Ectodermal cell (in vitro differentiated cells): ENCODE data around the gene PEF1.
A peak's percentile ranks its signal among the peaks of the same experiment; 100 is the strongest.

Experiments
- H3K27ac ChIP-seq: 2 replicates; pipeline ENCODE4 v1.7.0; 2013; ENCODE audit warnings: mild to moderate bottlenecking, low read depth, low read length; ENCODE audit not compliant: insufficient read depth, poor library complexity, severe bottlenecking
- H3K27me3 ChIP-seq: 2 replicates; pipeline ENCODE4 v1.7.0; 2013; ENCODE audit warnings: mild to moderate bottlenecking, low read length; ENCODE audit not compliant: insufficient read depth, control insufficient read depth, poor library complexity, severe bottlenecking
- H3K36me3 ChIP-seq: one replicate; pipeline ENCODE4 v1.7.0; 2013; ENCODE audit warnings: low read length; ENCODE audit not compliant: control insufficient read depth, insufficient read depth
- H3K4me1 ChIP-seq: one replicate; pipeline ENCODE4 v1.7.0; 2013; ENCODE audit warnings: low read length; ENCODE audit not compliant: control insufficient read depth, insufficient read depth
- H3K4me3 ChIP-seq: 2 replicates; pipeline ENCODE4 v1.7.0; 2013; ENCODE audit warnings: low read depth, low read length, control low read depth; ENCODE audit not compliant: insufficient read depth
- H3K9me3 ChIP-seq: 2 replicates; pipeline ENCODE4 v1.7.0; 2013; ENCODE audit warnings: mild to moderate bottlenecking, low read length, moderate library complexity; ENCODE audit not compliant: control insufficient read depth
- WGBS, 2 experiments: methylation state at CpG; one replicate each; pipeline ENCODE4 v1.1.7; 2013; ENCODE audit warnings: missing lambda C conversion rate in 2 of 2; 5-methylcytosine and 5-hydroxymethylcytosine counted together

PEF1 gene

GRCh38 chr1:31624731-31625514 lies 19.8 kb downstream of the PEF1 start:
- H3K27ac ChIP-seq: no peak overlapping the region
- H3K4me3 ChIP-seq: no peak overlapping the region
- H3K9me3 ChIP-seq: no peaks in the 10 kb centered on the region
- 94 to 96% methylated on average over 16 of the region's 16 CpGs for WGBS, 2 experiments
- H3K36me3 ChIP-seq: peaks cover 8% of the 10 kb centered on the region
- peaks cover 4% of the 10 kb centered on the region for H3K4me1 ChIP-seq
- no peaks in the 10 kb centered on the region for H3K27me3 ChIP-seq

- H3K4me3 ChIP-seq: no peak overlapping the region
- H3K27ac ChIP-seq: no peak overlapping the region
- no peaks in the 10 kb centered on the region for H3K9me3 ChIP-seq
- 90 to 95% methylated on average over 5 of the region's 5 CpGs for WGBS, 2 experiments
- peaks cover 1% of the 10 kb centered on the region for H3K36me3 ChIP-seq
- no peaks in the 10 kb centered on the region for H3K27me3 ChIP-seq
- peaks cover 4% of the 10 kb centered on the region for H3K4me1 ChIP-seq
Measured at GRCh38 chr1:31624309-31624708, 20.4 kb downstream of the PEF1 start.

GRCh38 chr1:31623365-31623764 lies 21.3 kb downstream of the PEF1 start:
- 93 to 96% methylated on average over 11 to 12 of the region's 12 CpGs for WGBS, 2 experiments
- H3K4me1 ChIP-seq: peaks cover 1% of the 10 kb centered on the region
- H3K27me3 ChIP-seq: peaks cover 7% of the 10 kb centered on the region
- no peaks in the 10 kb centered on the region for H3K36me3 ChIP-seq
- H3K4me3 ChIP-seq: no peak overlapping the region
- H3K9me3 ChIP-seq: no peaks in the 10 kb centered on the region
- H3K27ac ChIP-seq: no peak overlapping the region

GRCh38 chr1:31621847-31622730 lies 22.6 kb downstream of the PEF1 start:
- H3K4me3 ChIP-seq: no peak overlapping the region
- H3K36me3 ChIP-seq: no peaks in the 10 kb centered on the region
- H3K9me3 ChIP-seq: no peaks in the 10 kb centered on the region
- WGBS, 2 experiments: 88% methylated on average over 15 of the region's 15 CpGs
- peaks cover 19% of the 10 kb centered on the region for H3K27me3 ChIP-seq
- no peak overlapping the region for H3K27ac ChIP-seq
- no peaks in the 10 kb centered on the region for H3K4me1 ChIP-seq

GRCh38 chr1:31621498-31621820 lies 23.2 kb downstream of the PEF1 start:
- Histone ChIP-seq H3K27me3 (peaks cover 26% of the 10 kb centered on the region), H3K27ac (no peak overlapping the region), H3K36me3 (no peaks in the 10 kb centered on the region), H3K9me3 (no peaks in the 10 kb centered on the region), H3K4me1 (no peaks in the 10 kb centered on the region), H3K4me3 (no peak overlapping the region)
- WGBS, 2 experiments: 91 to 95% methylated on average over 5 of the region's 5 CpGs

DNA sequence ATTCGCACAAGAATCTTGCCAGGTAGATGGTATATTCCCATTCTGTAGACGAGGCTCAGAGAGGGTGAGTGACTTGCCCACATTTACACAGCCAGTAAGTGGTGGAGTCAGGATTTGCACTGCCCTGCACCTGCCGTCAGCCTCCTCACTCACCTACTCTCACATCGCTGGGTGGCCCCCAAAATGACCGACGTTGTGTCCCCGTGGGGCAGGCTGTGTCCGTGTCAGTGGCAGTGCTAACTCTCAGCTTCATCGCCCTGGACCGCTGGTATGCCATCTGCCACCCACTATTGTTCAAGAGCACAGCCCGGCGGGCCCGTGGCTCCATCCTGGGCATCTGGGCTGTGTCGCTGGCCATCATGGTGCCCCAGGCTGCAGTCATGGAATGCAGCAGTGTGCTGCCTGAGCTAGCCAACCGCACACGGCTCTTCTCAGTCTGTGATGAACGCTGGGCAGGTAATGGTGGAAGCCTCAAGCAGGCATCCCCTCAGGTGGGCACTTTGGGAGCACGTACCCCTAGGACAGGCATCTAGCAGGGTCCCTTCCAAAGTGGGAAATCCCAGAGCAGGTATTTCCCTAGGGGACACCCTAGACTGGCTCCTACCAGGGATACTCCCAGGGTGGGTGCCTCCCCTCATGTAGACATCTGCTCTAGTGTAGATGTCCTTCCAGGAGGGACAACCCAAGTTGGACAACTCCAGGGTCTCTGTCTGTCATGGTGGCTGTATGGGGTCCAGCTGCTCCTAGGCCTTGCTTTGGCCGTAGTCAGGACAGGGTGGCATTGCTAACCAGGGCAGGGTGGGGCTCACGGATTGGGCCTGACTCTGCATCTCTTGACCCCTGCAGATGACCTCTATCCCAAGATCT lies 23.8 kb downstream of the PEF1 start:
- peaks cover 32% of the 10 kb centered on the region for H3K27me3 ChIP-seq
- no peaks in the 10 kb centered on the region for H3K9me3 ChIP-seq
- no peak overlapping the region for H3K27ac ChIP-seq
- H3K4me1 ChIP-seq: no peaks in the 10 kb centered on the region
- no peak overlapping the region for H3K4me3 ChIP-seq
- 92% methylated on average over 20 of the region's 20 CpGs for WGBS, 2 experiments
- H3K36me3 ChIP-seq: no peaks in the 10 kb centered on the region

GRCh38 chr1:31618916-31619846 lies 25.5 kb downstream of the PEF1 start:
- 81 to 82% methylated on average over 23 of the region's 23 CpGs for WGBS, 2 experiments
- no peak overlapping the region for H3K27ac ChIP-seq
- H3K9me3 ChIP-seq: no peaks in the 10 kb centered on the region
- H3K36me3 ChIP-seq: no peaks in the 10 kb centered on the region
- H3K4me1 ChIP-seq: peaks cover 4% of the 10 kb centered on the region
- H3K4me3 ChIP-seq: no peak overlapping the region
- peaks cover 35% of the 10 kb centered on the region for H3K27me3 ChIP-seq

GRCh38 chr1:31617916-31618746 lies 26.5 kb downstream of the PEF1 start:
- Histone ChIP-seq H3K9me3 (no peaks in the 10 kb centered on the region), H3K27me3 (peaks cover 35% of the 10 kb centered on the region), H3K4me1 (peaks cover 5% of the 10 kb centered on the region), H3K27ac (no peak overlapping the region), H3K36me3 (no peaks in the 10 kb centered on the region), H3K4me3 (peak overlapping the region; percentile 52)
- 12% methylated on average over 56 of the region's 56 CpGs for WGBS, 2 experiments
